Measurements from ENCODE around the gene SYK. TPM values are rescaled to one million over a fixed set of nuclear protein-coding genes. Genes with fewer than 3 reads are reported as not detected.

Gene SYK
- total RNA-seq, 1 experiment from 2014 or later: 9.0 TPM

- no peaks in the 10 kb centered on the region for H3K36me3 ChIP-seq (ENCODE audit: control insufficient read depth in 1 of 2, insufficient read depth in 2 of 2, low read length in 2 of 2)
- intact Hi-C loops (cut with micrococcal nuclease): no loop called here
- no peak for DNase-seq (ENCODE audit: low read depth, low spot score)
- ChIA-PET POLR2A (no interaction called here), RAD21 (ENCODE audit: low non-redundant PET in 1 of 2, low total read pairs in 2 of 2, uncharacterized antibody in 2 of 2, unreplicated experiment in 2 of 2) (no interaction called here), CTCF (no interaction called here)
- H3K9me2 ChIP-seq (ENCODE audit: insufficient read depth): no peaks in the 10 kb centered on the region
- no peak overlapping the region for H3K9ac ChIP-seq (ENCODE audit: low read length)
- H4K20me1 ChIP-seq (ENCODE audit: insufficient read depth): no peaks in the 10 kb centered on the region
- H3K4me1 ChIP-seq (ENCODE audit: control insufficient read depth in 1 of 2, insufficient read depth in 2 of 2, low read length in 2 of 2): no peaks in the 10 kb centered on the region
- H3K4me2 ChIP-seq (ENCODE audit: low read length): no peak overlapping the region
- no peaks in the 10 kb centered on the region for H3K9me3 ChIP-seq (ENCODE audit: control insufficient read depth in 1 of 2, insufficient read depth in 1 of 2, low read depth in 1 of 2, low read length in 2 of 2)
- TF ChIP-seq SIN3A (IDR thresholded peaks at IDR 0.05; ENCODE audit: low read depth) (no peak), ZBTB33 (IDR thresholded peaks at IDR 0.05; ENCODE audit: extremely low read depth, insufficient replicate concordance, low read length) (no peak), FOSL1 (IDR thresholded peaks at IDR 0.05; ENCODE audit: low read depth) (no peak)
- peaks cover 8% of the 10 kb centered on the region; the same call in 1 of the 2 replicates for H3K27me3 ChIP-seq (ENCODE audit: insufficient read depth, low read length)
- H2AFZ ChIP-seq (ENCODE audit: low read depth, low read length, poor library complexity, severe bottlenecking): no peak overlapping the region
- BruUV-seq (replicated peaks): no TSS peak
- H3K79me2 ChIP-seq (ENCODE audit: insufficient read depth, low read length): no peaks in the 10 kb centered on the region
- no peak for ATAC-seq
- H3K27ac ChIP-seq (ENCODE audit: low read depth, low read length): no peak overlapping the region
- no peak overlapping the region for H3K4me3 ChIP-seq (replicated peaks in 1 of 2; ENCODE audit: low read depth in 1 of 2, low read length in 2 of 2)
Measured at GRCh38 chr9:90778746-90779145, 22.9 kb upstream of the SYK start.

- POLR2A ChIA-PET: no interaction called here
- BruUV-seq (replicated peaks): no TSS peak
- no peaks in the 10 kb centered on the region for H3K9me2 ChIP-seq (ENCODE audit: insufficient read depth)
- no peak overlapping the region for H3K4me2 ChIP-seq (ENCODE audit: low read length)
- H2AFZ ChIP-seq (ENCODE audit: low read depth, low read length, poor library complexity, severe bottlenecking): no peak overlapping the region
- no peak overlapping the region for H3K9ac ChIP-seq (ENCODE audit: low read length)
- H3K27me3 ChIP-seq (ENCODE audit: insufficient read depth, low read length): peaks cover 19% of the 10 kb centered on the region
- DNase-seq (ENCODE audit: low read depth, low spot score) (no peak), ATAC-seq (no peak)
- H3K27ac ChIP-seq (ENCODE audit: low read depth, low read length): no peak overlapping the region
- CTCF ChIA-PET: no interaction called here
- no peaks in the 10 kb centered on the region for H3K9me3 ChIP-seq (ENCODE audit: control insufficient read depth in 1 of 2, insufficient read depth in 1 of 2, low read depth in 1 of 2, low read length in 2 of 2)
- intact Hi-C loops (cut with micrococcal nuclease): no loop called here
- H3K36me3 ChIP-seq (ENCODE audit: control insufficient read depth in 1 of 2, insufficient read depth in 2 of 2, low read length in 2 of 2): no peaks in the 10 kb centered on the region
- no peak overlapping the region for H3K4me3 ChIP-seq (replicated peaks in 1 of 2; ENCODE audit: low read depth in 1 of 2, low read length in 2 of 2)
- no peak for TF ChIP-seq POLR2A (IDR thresholded peaks at IDR 0.05; ENCODE audit: borderline replicate concordance, extremely low read depth, insufficient read depth, insufficient read length)
- no peak for TF ChIP-seq MAX (IDR thresholded peaks at IDR 0.05)
- TF ChIP-seq CTCF (IDR thresholded peaks at IDR 0.05 in 2 of 3, conservative IDR thresholded peaks at IDR 0.05 in 1 of 3; ENCODE audit: borderline replicate concordance in 1 of 3, insufficient read depth in 1 of 3, low read depth in 2 of 3, low read length in 2 of 3): no peak
- no peak for TF ChIP-seq JUND (IDR thresholded peaks at IDR 0.05)
- TF ChIP-seq YY1 (IDR thresholded peaks at IDR 0.05; ENCODE audit: extremely low read depth, insufficient replicate concordance, low read depth, low read length): no peak
- TF ChIP-seq ELF1 (IDR thresholded peaks at IDR 0.05; ENCODE audit: borderline replicate concordance, low read depth): no peak
- no peak for TF ChIP-seq RAD21 (IDR thresholded peaks at IDR 0.05; ENCODE audit: low read depth)
- no peak for TF ChIP-seq CBX3 (IDR thresholded peaks at IDR 0.05; ENCODE audit: low read depth)
- no peak for TF ChIP-seq CEBPB (IDR thresholded peaks at IDR 0.05; ENCODE audit: low read depth)
- no peak for TF ChIP-seq REST (IDR thresholded peaks at IDR 0.05; ENCODE audit: low read depth)
- TF ChIP-seq FOSL1 (IDR thresholded peaks at IDR 0.05; ENCODE audit: low read depth): no peak
- no peaks in the 10 kb centered on the region for H3K79me2 ChIP-seq (ENCODE audit: insufficient read depth, low read length)
- H4K20me1 ChIP-seq (ENCODE audit: insufficient read depth): no peaks in the 10 kb centered on the region
- RAD21 ChIA-PET (ENCODE audit: low non-redundant PET in 1 of 2, low total read pairs in 2 of 2, uncharacterized antibody in 2 of 2, unreplicated experiment in 2 of 2): no interaction called here
- no peaks in the 10 kb centered on the region for H3K4me1 ChIP-seq (ENCODE audit: control insufficient read depth in 1 of 2, insufficient read depth in 2 of 2, low read length in 2 of 2)
Measured at GRCh38 chr9:90783552-90783951, 18.1 kb upstream of the SYK start.

Measured in HCT116 (cell line).